Activated naive CD8-positive, alpha-beta T cell treated with anti-CD3 and anti-CD28 coated beads, Interleukin-2, amount 10 ng/mL, durations not matched to agents 7 days and 5 days (primary cell): Measurements from ENCODE around the gene CCDC154. TPM values are rescaled to one million over a fixed set of nuclear protein-coding genes. Genes with fewer than 3 reads are reported as not detected.
"Not testable (repeated sequence)": the region's sequence is repeated elsewhere in the genome, so short reads cannot be mapped to it uniquely, and the experiment has no call there.

Experiments used
- ATAC-seq: fragments of 150-1000 bp; cut with Tn5 transposase; one replicate; pipeline ENCODE4 v1.10.0; 2021; ENCODE audit warnings: low read depth, moderate library complexity
- POLR2A ChIA-PET: fragments of 350-600 bp; sonication (Branson Sonifier 250); formaldehyde crosslinking; loops from one replicate; lab custom pipeline; 2021; ENCODE audit warnings: antibody characterized with exemption; lab: Charles Lee
- DNase-seq: peaks from one replicate; pipeline ENCODE4 v3.0.0; 2021
- H3K27ac Mint-ChIP-seq: one replicate; pipeline ENCODE4 v1.8.0; 2022; ENCODE audit warnings: mild to moderate bottlenecking, mixed read lengths
- H3K27me3 Mint-ChIP-seq: one replicate; pipeline ENCODE4 v1.8.0; 2022; ENCODE audit warnings: mild to moderate bottlenecking, moderate library complexity, mixed read lengths
- H3K36me3 Mint-ChIP-seq: one replicate; pipeline ENCODE4 v1.8.0; 2021; ENCODE audit warnings: mild to moderate bottlenecking, mixed read lengths
- H3K4me1 Mint-ChIP-seq: one replicate; pipeline ENCODE4 v1.8.0; 2021; ENCODE audit warnings: mixed read lengths
- H3K4me3 Mint-ChIP-seq: one replicate; pipeline ENCODE4 v1.8.0; 2022; ENCODE audit warnings: mild to moderate bottlenecking, moderate library complexity, mixed read lengths
- H3K9me3 Mint-ChIP-seq: one replicate; pipeline ENCODE4 v1.8.0; 2021; ENCODE audit warnings: mixed read lengths
- total RNA-seq, 2 experiments: library from RNA; stranded (reverse); gene quantifications; one replicate each; pipeline ENCODE4 v1.2.3, GENCODE V29; 2021

Gene CCDC154
- total RNA-seq, 2 experiments from 2014 or later = 6.1 to 6.5 TPM

DNA sequence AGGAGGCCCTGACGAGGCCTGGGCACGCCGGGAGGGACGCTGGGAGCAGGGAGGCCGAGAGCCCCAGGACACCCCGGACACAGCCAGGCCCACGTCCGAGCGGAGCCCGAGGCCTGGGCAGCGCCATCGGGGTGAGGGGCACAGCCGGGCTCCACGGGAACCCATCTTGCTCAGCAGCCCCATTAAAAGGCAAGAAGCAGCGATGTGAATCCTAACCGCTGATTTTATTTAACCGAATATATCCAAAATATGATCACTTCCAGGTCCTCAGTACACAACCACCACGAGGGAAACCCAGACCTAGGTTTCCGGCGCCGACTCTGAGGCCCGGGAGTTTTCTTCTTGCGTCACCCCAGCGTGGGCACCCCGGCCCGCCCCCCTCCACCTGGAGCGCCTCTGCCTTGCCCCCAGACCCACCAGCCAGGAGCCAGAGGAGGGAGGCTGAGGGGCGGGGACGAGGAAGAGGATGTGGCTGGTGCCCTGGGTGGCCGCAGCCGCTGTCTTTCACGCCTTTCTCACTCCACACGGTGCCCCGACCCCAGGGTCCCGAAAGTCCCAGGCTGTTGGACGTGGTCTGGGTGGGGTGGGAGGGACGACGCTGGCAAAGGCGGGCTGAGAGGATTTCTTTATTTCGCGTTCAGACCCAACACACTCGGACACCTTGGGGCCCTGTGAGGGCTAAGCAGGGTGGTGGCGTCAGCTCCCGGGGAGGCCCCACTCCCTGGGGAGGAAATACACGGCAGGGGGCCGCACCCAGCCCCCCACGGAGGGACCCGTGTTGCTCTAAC is 568 bp upstream of the CCDC154 start:
- POLR2A ChIA-PET = no interaction called here
- no peak for DNase-seq
- no peaks in the 10 kb centered on the region for H3K9me3 Mint-ChIP-seq
- H3K27me3 Mint-ChIP-seq = no peaks in the 10 kb centered on the region
- H3K27ac Mint-ChIP-seq = no peak overlapping the region
- no peak overlapping the region for H3K4me3 Mint-ChIP-seq
- H3K36me3 Mint-ChIP-seq = no peaks in the 10 kb centered on the region
- no peaks in the 10 kb centered on the region for H3K4me1 Mint-ChIP-seq
- ATAC-seq = no peak

DNA sequence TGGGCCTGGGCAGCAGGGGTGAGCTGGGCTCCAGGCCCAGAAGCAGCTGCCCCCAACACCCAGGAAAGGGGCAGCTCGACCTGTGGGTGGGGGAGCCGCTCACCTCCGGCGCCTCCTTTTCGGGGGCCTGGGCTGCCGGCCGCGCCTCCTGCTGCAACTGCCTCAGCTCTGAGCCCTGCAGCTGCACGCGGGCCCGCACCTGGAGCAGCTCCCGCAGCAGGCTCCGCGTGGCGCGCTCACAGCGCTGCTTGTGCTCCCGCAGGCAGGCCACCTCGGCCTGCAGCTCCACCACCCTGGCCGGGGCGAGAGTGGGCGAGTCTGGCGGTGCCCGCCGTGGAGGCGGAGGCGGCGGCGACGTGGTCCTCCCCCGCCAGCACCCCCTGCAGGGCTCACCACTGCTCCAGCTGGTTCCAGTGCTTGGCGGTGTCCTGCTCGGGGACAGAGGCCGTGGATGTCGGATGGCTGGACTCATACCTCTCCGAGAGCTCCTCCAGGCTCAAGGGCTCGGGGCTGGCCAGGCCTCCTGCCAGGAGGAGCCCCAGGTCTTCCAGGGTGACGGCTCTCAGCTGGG is 868 bp downstream of the CCDC154 start:
- H3K4me1 Mint-ChIP-seq = no peaks in the 10 kb centered on the region
- no peak overlapping the region for H3K4me3 Mint-ChIP-seq
- no peak overlapping the region for H3K27ac Mint-ChIP-seq
- no peaks in the 10 kb centered on the region for H3K9me3 Mint-ChIP-seq
- ATAC-seq (no peak), DNase-seq (no peak)
- H3K36me3 Mint-ChIP-seq = no peaks in the 10 kb centered on the region
- POLR2A ChIA-PET = no interaction called here
- H3K27me3 Mint-ChIP-seq = no peaks in the 10 kb centered on the region

DNA sequence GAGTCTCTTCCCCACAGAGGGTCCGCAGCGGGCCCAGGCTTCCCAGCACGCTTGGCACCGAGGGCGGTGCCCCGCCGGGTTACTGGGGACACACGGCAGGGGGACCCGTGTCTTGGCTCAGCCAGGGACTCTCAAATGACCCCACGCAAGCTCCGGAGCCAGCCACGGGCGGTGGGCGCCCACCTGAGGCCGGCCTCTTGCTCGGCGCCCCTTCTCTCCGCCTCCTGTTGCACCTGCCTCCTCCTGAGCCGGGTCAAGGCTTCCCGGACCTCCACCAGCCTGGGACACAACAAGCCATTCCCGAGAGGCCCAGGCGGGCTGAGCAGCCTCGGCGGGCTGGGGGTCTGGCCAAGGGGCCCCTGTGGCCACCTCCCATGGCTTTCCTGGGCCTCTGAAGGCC is 1.7 kb downstream of the CCDC154 start:
- DNase-seq = no peak
- ATAC-seq = no peak
- no peak overlapping the region for H3K27ac Mint-ChIP-seq
- H3K36me3 Mint-ChIP-seq = no peaks in the 10 kb centered on the region
- H3K4me3 Mint-ChIP-seq = no peak overlapping the region
- H3K9me3 Mint-ChIP-seq = no peaks in the 10 kb centered on the region
- no peaks in the 10 kb centered on the region for H3K27me3 Mint-ChIP-seq
- no peaks in the 10 kb centered on the region for H3K4me1 Mint-ChIP-seq
- POLR2A ChIA-PET = no interaction called here

DNA sequence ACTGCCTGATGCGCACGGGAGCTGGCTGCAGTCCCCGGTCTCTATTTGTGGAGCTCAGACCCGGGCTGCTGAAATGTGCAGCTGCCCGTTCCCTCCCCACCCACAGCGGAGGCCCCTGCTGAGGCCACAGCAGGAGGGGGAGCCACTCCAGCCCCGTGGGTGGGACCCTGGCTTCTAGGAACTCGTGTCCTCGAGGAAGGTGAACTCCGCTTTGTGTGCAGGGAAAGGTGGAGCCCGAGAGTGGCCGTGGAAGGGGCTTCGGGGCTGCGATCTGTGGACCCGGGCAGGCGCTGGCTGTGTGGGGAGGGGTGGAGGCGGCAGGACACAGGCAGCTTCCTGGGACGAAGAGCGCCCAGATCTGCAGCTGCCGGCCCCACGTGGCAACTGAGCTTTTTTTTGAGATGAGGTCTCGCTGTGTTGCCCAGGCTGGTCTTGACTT is 2.9 kb downstream of the CCDC154 start:
- H3K36me3 Mint-ChIP-seq = no peaks in the 10 kb centered on the region
- H3K4me3 Mint-ChIP-seq = no peak overlapping the region
- ATAC-seq = no peak
- no peaks in the 10 kb centered on the region for H3K9me3 Mint-ChIP-seq
- H3K27me3 Mint-ChIP-seq = no peaks in the 10 kb centered on the region
- no peaks in the 10 kb centered on the region for H3K4me1 Mint-ChIP-seq
- H3K27ac Mint-ChIP-seq = no peak overlapping the region
- no peak for DNase-seq
- POLR2A ChIA-PET = interaction anchor here (1.1 kb wide), 1 partner anchor 20 kb away, joined by 3 read pairs; no protein-coding TSS in a partner anchor

DNA sequence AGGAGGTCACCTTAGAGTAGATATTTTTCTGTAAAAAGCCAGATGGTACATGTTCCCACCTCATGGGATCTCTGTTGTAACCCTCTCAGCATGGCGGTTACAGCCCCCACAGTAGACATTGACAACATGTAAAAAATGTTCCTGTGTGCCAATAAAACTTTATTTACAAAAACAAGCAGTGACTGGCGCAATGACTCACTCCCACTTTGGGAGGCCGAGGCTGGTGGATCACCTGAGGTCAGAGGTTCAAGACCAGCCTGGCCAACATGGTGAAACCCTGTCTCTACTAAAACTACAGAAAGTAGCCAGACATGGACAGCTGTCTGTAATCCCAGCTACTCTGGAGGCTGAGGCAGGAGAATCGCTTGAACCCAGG is 4.7 kb downstream of the CCDC154 start:
- POLR2A ChIA-PET, H3K4me1 Mint-ChIP-seq, H3K36me3 Mint-ChIP-seq, ATAC-seq, H3K27me3 Mint-ChIP-seq, H3K27ac Mint-ChIP-seq, H3K4me3 Mint-ChIP-seq, H3K9me3 Mint-ChIP-seq, DNase-seq: not testable (repeated sequence)

DNA sequence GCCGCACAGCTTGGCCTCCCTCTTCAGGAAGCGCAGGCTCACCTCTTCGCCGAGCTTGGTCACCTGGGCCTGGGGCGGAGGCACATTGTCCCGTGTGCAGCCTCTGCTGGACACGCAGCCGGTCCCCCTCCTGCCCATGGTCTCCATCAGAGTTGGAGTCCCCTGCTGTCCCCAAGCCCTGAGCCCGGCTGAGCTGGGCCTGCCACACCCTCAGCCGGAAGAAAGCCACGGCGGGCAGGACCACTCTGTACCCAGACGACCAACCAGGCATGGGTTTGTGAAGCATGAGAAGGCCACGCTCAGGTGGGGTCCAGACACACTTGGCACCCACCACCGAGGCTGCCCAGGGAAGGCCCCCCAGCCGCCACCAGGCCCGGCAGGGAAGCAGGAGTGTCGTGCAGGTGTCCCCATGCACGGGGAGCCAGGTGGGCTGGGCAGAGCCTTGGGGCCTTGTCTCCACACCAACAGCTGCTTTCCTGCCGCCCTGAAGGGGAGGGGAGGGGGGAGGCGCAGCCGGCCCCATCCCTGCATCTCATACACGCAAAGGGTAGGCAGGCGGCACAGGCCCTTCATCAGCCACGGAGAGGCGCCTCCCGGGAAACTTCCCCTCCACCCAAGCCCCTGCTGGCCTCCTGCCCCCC is 5.2 kb downstream of the CCDC154 start:
- Mint-ChIP-seq H3K27ac (no peak overlapping the region), H3K27me3 (no peaks in the 10 kb centered on the region), H3K4me3 (no peak overlapping the region), H3K9me3 (no peaks in the 10 kb centered on the region), H3K36me3 (no peaks in the 10 kb centered on the region), H3K4me1 (no peaks in the 10 kb centered on the region)
- ATAC-seq (no peak), DNase-seq (no peak)
- POLR2A ChIA-PET = no interaction called here

DNA sequence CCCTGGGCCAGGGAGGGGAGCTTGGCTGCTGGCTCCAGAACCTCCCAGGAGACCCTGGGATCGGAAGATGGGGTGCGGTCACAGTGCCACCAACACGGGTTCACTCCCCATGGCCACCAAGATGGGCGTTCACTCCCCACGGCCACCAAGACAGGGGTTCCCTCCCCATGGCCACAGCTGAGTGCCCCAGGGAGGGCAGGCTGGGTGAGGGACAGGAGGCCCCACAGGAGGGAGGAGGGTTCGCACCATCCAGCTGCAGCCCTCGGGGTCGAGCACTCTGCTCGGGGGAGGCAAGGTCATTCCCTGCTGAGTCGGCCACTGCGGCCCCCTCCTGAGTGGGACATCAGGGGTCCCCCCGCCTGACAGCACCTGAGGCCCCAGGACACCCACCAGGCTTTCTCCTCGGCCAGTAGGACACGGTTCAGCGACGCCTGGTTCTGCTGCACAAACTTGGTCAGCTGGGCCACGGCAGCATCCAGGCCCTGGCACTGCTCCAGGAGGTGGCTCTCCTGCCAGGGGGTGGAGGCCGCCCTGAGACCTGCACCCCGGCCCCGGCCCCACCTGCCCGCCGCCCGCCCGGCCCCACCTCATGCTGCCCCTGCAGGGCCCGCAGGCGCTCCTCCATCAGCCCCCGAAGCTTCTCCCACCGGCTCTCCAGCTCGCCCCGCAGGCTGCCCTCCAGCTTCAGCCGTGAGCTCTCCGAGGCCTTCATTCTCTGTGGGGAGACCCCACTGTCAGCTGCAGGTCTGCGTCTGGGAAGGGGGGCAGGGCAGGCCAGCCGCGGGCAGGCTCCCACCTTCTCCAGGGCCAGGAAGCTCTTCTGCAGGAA is 5.9 kb downstream of the CCDC154 start:
- no peaks in the 10 kb centered on the region for H3K4me1 Mint-ChIP-seq
- H3K27me3 Mint-ChIP-seq = no peaks in the 10 kb centered on the region
- ATAC-seq (no peak), DNase-seq (no peak)
- H3K4me3 Mint-ChIP-seq = no peak overlapping the region
- no peak overlapping the region for H3K27ac Mint-ChIP-seq
- H3K36me3 Mint-ChIP-seq = no peaks in the 10 kb centered on the region
- H3K9me3 Mint-ChIP-seq = no peaks in the 10 kb centered on the region
- POLR2A ChIA-PET = interaction anchor here (0.5 kb wide), 1 partner anchor 14 kb away, joined by 3 read pairs; no protein-coding TSS in a partner anchor

DNA sequence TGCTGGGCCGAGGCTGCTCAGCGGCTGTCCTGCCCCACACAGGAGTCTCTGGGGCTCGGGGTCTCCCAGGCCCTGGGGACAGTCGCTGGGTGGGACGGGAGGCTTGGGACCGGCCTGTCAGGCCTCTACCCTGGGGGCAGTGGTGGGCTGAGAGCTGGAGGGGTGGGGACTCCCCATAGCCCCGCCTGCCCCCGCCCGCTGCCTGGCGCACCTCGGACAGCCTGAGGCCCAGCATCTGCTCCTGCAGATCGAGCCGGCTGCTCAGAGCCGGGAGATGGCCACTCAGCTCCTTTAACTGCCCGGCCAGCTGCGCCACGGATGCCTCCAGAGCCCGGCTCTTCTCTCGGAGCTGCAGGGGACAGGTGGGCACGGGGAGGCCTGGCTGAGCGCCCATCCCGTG is 6.8 kb downstream of the CCDC154 start:
- Mint-ChIP-seq H3K4me3 (no peak overlapping the region), H3K27ac (no peak overlapping the region), H3K4me1 (no peaks in the 10 kb centered on the region), H3K27me3 (no peaks in the 10 kb centered on the region), H3K9me3 (no peaks in the 10 kb centered on the region), H3K36me3 (no peaks in the 10 kb centered on the region)
- DNase-seq = no peak
- POLR2A ChIA-PET = no interaction called here
- ATAC-seq = no peak

DNA sequence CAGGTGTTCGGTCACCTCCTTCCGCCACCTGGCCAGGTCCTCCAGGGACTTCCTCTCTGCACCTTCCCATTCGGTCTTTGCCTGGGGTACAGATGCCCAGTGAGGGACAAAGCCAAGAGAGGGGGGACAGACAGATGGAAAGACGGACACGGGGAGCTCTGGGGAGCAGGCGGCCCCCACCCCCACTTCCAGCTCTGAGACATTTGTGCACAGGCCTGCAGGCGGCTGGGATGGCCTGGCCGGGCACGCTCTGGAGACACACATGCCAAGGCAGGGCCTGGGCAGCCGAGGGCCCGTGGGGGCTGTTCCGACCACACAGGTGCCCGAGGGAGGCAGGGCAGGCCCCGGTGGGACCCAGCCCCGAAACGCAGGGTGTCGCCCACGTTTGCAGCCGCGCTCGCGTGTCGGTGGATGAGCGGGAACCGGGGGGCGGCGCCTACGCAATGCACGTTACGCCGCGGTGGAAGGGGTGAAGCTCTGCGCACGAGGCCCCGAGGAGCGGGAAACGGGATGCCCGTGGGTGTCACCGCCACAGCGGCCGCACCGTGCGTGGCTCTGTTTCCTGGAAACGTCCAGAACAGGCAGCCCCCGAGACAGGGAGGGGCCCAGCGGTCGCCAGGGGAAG is 7.5 kb downstream of the CCDC154 start:
- POLR2A ChIA-PET = no interaction called here
- H3K27ac Mint-ChIP-seq = no peak overlapping the region
- DNase-seq (no peak), ATAC-seq (no peak)
- no peaks in the 10 kb centered on the region for H3K9me3 Mint-ChIP-seq
- no peaks in the 10 kb centered on the region for H3K27me3 Mint-ChIP-seq
- H3K4me3 Mint-ChIP-seq = no peak overlapping the region
- H3K36me3 Mint-ChIP-seq = no peaks in the 10 kb centered on the region
- H3K4me1 Mint-ChIP-seq = no peaks in the 10 kb centered on the region

DNA sequence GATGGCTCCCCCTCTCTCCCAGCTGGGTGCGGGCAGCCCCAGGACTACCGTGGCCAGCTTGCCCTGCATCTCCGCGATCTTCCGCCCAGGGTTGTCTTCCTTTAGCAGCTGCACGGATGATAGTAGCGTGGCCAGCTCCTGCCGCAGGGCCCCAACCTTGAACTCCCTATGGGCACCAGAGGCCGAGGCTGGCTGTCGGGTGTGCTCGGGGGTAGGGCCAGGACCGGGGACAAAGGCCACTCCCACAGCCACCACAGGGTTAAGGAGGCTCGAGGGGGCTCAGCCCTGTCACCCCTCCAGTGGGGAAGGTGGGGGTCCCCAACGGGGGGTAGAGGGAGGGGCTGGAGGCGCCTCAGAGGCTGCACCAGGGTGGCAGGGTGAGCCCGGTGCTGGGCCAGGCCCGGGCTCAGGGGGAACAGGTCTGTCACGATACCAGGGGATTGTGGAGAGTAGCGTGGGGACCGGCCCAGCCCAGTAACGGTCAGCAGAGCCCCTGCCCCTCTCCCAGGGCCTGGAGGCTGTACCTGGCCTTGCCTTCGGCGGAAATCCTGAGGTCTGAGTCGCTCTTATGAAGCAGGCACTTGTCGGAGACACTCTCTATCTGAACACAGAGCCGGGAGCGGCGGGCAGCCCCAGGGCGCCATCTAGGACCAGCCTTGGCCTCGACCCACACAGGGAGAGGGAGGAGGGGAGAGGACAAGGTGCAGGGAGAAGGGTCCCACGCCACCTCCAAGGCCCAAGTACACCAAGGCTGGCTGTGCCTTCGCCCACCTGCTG is 8.2 kb downstream of the CCDC154 start:
- Mint-ChIP-seq H3K36me3 (no peaks in the 10 kb centered on the region), H3K4me3 (no peak overlapping the region), H3K27me3 (no peaks in the 10 kb centered on the region), H3K9me3 (no peaks in the 10 kb centered on the region), H3K4me1 (no peaks in the 10 kb centered on the region), H3K27ac (no peak overlapping the region)
- DNase-seq = no peak
- ATAC-seq = no peak
- POLR2A ChIA-PET = no interaction called here

DNA sequence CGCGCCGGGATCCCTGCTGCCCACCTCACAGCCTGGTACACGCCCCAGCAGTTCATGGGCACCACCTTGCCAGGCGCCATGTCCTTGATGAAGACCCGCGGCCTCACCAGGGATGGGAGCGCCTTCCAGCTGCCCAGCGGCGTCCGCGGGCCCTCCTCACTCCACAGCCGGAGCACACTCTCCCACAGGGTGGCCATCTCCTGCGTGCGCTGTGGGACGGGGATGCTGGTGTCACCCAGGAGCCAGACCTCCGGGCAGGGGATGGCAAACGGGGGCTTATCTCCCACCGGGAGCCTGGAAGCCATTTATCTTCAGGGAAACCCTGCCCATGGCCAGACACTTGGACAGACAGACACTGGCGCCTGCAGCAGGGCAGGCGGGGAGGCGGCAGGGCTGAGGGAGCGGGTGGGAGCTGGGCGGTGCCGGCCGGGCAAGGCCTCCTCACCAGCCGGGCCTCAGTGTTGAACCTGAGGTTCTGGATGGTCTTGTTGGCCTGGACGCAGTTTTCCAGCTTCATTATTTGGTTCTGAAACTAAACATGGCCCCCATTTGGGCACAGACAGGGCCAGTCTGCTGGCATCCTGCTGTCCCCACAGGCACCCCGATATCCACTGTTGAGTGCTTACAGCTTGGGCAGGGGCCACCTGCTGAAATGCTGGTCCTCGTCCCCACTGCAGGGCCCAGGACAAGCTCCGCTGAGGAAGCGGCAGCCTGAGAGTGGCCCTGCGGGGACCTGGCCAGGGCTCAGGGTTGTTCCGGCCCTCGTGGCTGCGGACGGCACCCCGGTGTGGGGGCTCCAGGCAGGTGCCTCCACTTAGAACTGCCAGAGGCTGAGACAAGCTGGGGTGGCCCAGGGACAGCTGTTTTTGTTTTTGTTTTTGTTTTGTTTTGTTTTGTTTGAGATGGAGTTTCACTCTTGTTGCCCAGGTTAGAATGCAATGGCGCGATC is 9.4 kb downstream of the CCDC154 start:
- ATAC-seq = no peak
- Mint-ChIP-seq H3K36me3 (no peaks in the 10 kb centered on the region), H3K4me1 (no peaks in the 10 kb centered on the region), H3K27ac (no peak overlapping the region), H3K9me3 (no peaks in the 10 kb centered on the region), H3K4me3 (no peak overlapping the region), H3K27me3 (no peaks in the 10 kb centered on the region)
- POLR2A ChIA-PET = no interaction called here
- DNase-seq = no peak
